ENCODE results near the gene GAPDHS.

The GAPDHS gene

GRCh38 chr19:35533201-35533821 is at the start of gene GAPDHS:
Gene GAPDHS (plus strand): TSS chr19:35533456. CDS start chr19:35533528, 72 bp downstream.
- DNase-seq = no peak

- no peak for DNase-seq
Observed at GRCh38 chr19:35484252-35485036, 48.8 kb upstream of the GAPDHS start.

- DNase-seq = no peak
Observed at GRCh38 chr19:35486268-35486708, 47.0 kb upstream of the GAPDHS start.

GRCh38 chr19:35487656-35488182 is 45.5 kb upstream of the GAPDHS start:
- no peak for DNase-seq

- no peak for DNase-seq
Observed at GRCh38 chr19:35488677-35489076, 44.6 kb upstream of the GAPDHS start.

- DNase-seq = no peak
Observed at GRCh38 chr19:35490364-35490763, 42.9 kb upstream of the GAPDHS start, which contains the start of gene KRTDAP. Gene KRTDAP (minus strand): TSS chr19:35490464. CDS start chr19:35490442, 22 bp downstream.

GRCh38 chr19:35491836-35492360 is 41.4 kb upstream of the GAPDHS start:
- no peak for DNase-seq

- no peak for DNase-seq
Observed at GRCh38 chr19:35493971-35494370, 39.3 kb upstream of the GAPDHS start.

- DNase-seq = peak; percentile 67
Observed at GRCh38 chr19:35495107-35496064, 37.9 kb upstream of the GAPDHS start.

- no peak for DNase-seq
Observed at GRCh38 chr19:35497406-35497805, 35.9 kb upstream of the GAPDHS start.

GRCh38 chr19:35498220-35498619 is 35.0 kb upstream of the GAPDHS start:
- DNase-seq = no peak

- DNase-seq = no peak
Observed at GRCh38 chr19:35498984-35499527, 34.2 kb upstream of the GAPDHS start.

GRCh38 chr19:35500611-35501010 is 32.6 kb upstream of the GAPDHS start:
- no peak for DNase-seq

- DNase-seq = no peak
Observed at GRCh38 chr19:35501684-35502083, 31.6 kb upstream of the GAPDHS start.

- DNase-seq = no peak
Observed at GRCh38 chr19:35502751-35503150, 30.5 kb upstream of the GAPDHS start.

GRCh38 chr19:35506011-35506410 is 27.2 kb upstream of the GAPDHS start:
- no peak for DNase-seq

GRCh38 chr19:35507561-35507960 is 25.7 kb upstream of the GAPDHS start:
- DNase-seq = no peak

- no peak for DNase-seq
Observed at GRCh38 chr19:35508129-35508528, 25.1 kb upstream of the GAPDHS start.

- peak; percentile 8 for DNase-seq
Observed at GRCh38 chr19:35509018-35509652, 24.1 kb upstream of the GAPDHS start.

- DNase-seq = peak; percentile 64
Observed at GRCh38 chr19:35509861-35510625, 23.2 kb upstream of the GAPDHS start.

- DNase-seq = no peak
Observed at GRCh38 chr19:35510626-35510964, 22.7 kb upstream of the GAPDHS start.
